Renal cortical epithelial cell (primary cell): ENCODE measurements around the gene PRKG1. TPM values are rescaled to one million over a fixed set of nuclear protein-coding genes. Genes with fewer than 3 reads are reported as not detected.
A peak's percentile ranks its signal among the peaks of the same experiment; 100 is the strongest.
"Not testable (repeated sequence)": the region's sequence is repeated elsewhere in the genome, so short reads cannot be mapped to it uniquely, and the experiment has no call there.

ENCODE experiments used
- DNase-seq: peaks from one replicate; pipeline ENCODE4 v3.0.0-alpha.2; 2011; ENCODE audit warnings: low read depth
- total RNA-seq: library from RNA; depleted of rRNA; stranded (reverse); fragments of >200 nt; gene quantifications from 2 replicates; pipeline ENCODE4 v1.2.3, GENCODE V29; 2014

Gene PRKG1
- total RNA-seq, 1 donor from 2014 or later: 2.3 TPM

DNA sequence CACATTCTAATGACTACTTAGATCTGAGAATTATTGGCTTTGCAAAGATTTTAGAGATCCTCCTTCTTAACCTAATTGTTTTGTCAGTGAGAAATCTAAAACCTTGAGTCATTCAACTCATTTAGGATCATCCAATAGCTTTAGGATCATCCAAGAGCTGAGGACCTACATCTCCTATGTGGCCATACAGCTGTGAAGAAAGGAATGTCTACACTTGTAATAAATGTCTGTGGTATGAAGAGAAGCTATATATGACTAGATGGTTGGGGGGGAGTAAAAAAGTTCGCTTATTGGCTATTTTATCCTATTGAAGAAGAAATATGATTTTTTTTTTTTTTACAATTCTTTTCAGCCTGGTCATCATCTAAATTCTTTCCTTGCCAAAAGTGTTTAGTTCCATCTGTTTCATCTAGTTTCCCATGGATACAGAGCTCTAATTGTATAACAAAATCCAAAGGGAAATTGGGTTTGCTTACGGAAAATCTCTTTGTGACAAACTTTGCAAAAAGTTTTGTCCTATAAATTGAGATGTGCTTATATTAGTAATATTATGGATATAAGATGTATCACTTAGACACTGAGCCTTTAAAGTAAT is 196.7 kb downstream of the PRKG1 start:
- DNase-seq: no peak

DNA sequence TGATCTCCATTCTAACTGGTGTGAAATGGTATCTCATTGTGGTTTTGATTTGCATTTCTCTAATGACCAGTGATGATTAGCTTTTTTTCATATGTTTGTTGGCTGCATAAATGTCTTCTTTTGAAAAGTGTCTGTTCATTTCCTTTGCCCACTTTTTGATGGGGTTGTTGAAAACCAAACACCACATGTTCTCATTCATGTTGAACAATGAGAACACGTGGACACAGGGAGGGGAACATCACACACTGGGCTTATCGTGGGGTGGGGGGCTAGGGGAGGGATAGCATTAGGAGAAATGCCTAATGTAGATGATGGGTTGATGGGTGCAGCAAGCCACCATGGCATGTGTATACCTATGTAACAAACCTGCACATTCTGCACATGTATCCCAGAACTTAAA is 197.8 kb downstream of the PRKG1 start:
- DNase-seq: not testable (repeated sequence)

DNA sequence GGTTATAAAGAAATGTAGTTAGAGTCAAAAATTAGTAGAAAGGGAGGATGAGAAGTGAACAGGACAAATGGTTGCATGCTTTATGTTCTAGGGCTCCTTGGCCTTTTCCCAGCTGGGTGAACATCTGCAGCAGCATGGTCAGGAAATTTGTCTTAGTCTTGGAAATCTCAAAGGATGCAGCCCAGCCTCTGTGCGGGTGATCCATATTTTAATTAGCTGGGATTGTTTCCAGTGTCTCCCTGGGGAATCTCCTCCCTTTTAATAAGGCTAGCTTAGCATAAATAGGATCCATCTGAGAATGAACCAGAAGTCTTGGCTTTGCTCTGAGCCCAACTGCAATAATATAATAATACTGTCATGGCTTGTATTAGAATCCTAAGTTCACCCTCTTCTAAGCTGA is 198.3 kb downstream of the PRKG1 start:
- no peak for DNase-seq

GRCh38 chr10:51273574-51273973 is 199.3 kb downstream of the PRKG1 start:
- DNase-seq: no peak

GRCh38 chr10:51276097-51276496 is 201.8 kb downstream of the PRKG1 start:
- DNase-seq: not testable (repeated sequence)

GRCh38 chr10:51281387-51281786 is 207.1 kb downstream of the PRKG1 start:
- DNase-seq: not testable (repeated sequence)

GRCh38 chr10:51285601-51286000 is 211.3 kb downstream of the PRKG1 start:
- no peak for DNase-seq

- DNase-seq: no peak
Observed at GRCh38 chr10:51288511-51288910, 214.2 kb downstream of the PRKG1 start.

GRCh38 chr10:51289519-51289918 is 215.2 kb downstream of the PRKG1 start:
- no peak for DNase-seq

- DNase-seq: no peak
Observed at GRCh38 chr10:51291961-51292360, 217.7 kb downstream of the PRKG1 start.

DNA sequence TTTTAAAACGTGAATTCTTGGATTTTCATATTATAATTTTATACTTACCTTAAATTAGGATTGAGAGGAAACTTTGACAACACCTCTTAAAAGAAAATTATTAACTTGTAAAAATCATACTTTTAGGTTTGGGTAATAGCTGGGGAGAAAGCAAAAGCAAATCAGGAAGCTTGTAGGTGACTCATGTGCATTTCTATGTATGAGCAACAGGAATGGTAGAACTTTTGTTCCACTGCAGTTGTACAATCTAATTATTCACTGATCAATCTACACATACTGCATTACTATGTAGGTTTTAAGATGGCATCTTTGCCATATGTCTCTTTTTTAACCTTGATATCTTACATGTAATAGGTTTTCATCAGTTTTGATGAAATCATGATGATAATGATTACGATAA is 223.2 kb downstream of the PRKG1 start:
- peak; percentile 51 for DNase-seq

DNA sequence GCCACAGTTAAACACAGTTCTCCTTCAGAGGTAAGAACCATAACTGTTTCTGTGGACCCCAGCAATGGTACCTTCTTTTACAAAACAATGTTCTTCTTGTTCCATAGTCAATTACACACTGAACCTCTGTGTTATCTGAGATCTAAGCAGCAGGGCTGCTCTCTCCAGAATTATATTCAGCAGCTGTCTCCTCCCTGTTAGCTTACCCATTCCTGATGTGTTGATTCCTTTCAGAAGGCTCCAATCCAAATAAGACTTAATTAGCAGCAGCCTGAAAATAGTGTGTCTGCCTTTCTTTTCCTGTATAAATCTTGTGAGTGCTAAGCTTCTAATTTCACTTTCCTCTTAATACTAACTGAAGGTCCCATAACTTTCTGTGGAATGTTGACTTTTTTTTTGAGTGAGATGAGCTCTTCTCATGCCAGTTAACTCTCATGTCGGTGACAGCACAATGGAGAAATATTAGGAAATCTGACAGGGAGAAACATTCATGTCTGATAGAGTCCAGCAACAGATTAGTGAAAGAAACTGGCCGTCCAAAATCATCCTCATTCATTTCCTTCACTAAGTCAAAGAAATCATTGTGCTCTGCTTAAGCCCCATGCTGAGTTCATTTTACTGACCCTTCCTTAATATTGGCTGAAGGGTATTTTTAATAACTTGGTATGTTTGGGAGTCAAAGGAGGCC is 226.5 kb downstream of the PRKG1 start:
- no peak for DNase-seq

DNA sequence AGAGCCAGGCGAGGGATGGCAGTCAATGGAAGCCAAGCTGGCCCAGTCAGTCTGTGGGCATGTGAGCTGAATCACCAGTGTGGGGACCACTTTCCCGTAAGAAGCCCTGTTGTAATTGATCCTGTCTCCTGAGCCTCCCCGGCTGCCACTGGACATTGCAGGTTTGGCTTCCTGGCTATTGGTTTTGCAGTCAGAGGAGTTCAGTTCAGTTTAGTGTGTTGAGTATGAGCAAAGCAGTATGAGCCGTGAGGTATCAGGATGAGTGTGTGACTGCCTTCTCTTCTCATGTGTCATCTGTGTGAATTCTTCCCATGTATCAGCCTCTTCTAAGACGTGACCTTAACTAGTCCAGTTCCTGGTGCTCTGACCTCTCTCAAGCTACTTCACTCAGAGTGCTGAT is 227.4 kb downstream of the PRKG1 start:
- no peak for DNase-seq

GRCh38 chr10:51302316-51302715 is 228.0 kb downstream of the PRKG1 start:
- no peak for DNase-seq

- DNase-seq: no peak
Observed at GRCh38 chr10:51308116-51308515, 233.8 kb downstream of the PRKG1 start.

DNA sequence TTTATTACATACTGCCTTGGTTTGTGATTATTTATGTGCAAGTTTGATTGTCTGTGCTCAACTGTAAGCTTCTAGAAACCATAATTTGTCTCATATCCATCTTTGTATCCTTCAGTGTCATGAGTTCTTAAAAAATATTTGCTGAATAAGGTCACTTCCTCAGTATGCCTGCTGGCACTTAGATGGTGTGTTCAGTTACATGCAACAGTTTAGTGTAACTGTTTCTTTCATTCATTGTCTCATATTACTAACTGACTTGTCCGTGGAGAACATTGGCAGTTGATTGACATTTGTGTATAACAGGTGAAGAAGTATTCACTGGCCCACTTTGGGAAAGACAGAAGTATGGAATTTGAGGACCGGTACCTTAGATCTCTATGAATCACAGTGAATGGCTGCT is 236.9 kb downstream of the PRKG1 start:
- DNase-seq: no peak

- no peak for DNase-seq
Observed at GRCh38 chr10:51312817-51313216, 238.5 kb downstream of the PRKG1 start.

DNA sequence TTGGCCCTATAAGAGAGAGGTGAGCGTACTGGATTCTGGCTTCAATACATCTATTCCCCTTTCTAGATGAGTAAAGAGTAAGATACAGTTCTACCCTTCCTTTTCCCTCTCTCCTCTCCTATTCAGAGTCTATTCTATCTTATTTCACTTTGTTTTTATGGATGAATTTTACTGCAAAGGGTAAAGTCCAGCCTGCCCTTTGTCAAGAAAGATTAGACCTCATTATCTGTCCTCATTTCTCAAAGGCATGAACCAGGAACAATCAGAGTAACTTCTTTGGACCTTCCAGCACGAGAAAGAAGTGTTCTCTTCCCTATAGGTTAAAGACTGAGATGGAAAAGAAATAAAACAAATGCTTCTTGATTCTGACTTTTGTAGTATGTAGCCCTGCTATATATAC is 239.0 kb downstream of the PRKG1 start:
- DNase-seq: no peak

GRCh38 chr10:51313773-51314478 is 239.6 kb downstream of the PRKG1 start:
- DNase-seq: no peak

- no peak for DNase-seq
Observed at GRCh38 chr10:51314481-51314880, 240.2 kb downstream of the PRKG1 start.

DNA sequence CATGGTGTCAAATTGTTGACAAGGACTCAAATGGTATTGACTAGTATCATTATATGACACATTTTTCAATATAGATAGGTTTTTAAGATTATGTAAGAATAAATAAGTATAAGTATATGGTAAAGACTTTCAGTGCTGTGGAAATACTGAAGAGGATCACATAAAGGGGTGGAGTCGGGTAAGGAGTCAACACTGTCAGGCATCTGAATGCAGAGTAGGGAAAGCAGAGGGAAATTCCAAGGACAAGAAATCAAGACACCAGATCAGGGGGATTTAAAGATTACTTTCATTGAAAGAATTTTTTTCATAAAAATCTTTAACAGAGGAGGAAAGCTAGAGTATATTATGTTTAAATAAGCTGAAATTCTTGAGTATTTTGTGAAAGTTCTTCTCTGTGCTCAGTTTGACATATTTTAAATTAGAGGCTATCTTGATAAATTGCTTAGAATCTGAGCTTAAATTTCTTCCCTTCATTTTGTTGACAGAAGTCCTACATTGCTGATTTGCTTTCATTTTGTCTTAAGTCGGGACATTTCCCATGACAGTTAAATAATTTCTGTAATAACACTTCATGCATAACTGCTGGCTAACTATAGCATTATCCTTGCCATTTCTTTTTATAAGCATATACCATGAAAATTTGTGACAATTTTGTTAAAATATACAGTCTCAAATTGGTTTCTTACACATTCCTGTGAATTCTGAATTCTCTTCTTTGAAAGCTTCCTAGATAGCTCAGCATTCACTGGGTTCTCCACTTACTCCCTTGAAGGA is 244.3 kb downstream of the PRKG1 start:
- no peak for DNase-seq

GRCh38 chr10:51319173-51319435 is 244.8 kb downstream of the PRKG1 start:
- no peak for DNase-seq

DNA sequence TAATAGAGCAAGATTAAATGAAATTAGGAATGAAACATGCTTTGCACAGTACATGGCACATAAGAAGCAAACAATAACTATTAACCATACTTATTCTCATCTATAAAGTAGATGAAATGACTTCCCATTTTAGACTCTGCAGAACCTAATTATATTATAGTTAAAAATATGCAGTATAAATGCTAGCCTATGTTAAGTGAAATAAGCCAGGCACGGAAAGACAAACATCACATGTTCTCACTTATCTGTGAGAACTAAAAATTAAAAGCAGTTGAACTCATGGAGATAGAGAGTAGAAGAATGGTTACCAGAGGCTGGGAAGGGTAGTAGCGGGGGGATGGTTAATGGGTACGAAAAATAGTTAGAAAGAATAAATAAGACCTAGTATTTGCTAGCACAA is 247.0 kb downstream of the PRKG1 start:
- DNase-seq: no peak
